Skeletal muscle satellite cell (primary cell): ENCODE results near the gene APOA5.
"Not testable (repeated sequence)": the region's sequence is repeated elsewhere in the genome, so short reads cannot be mapped to it uniquely, and the experiment has no call there.

Experiments
- H3K27me3 ChIP-seq: 2 replicates; pipeline ENCODE4 v1.7.0; 2013; ENCODE audit warnings: low read length; ENCODE audit not compliant: control insufficient read depth, insufficient read depth
- H3K36me3 ChIP-seq: 2 replicates; pipeline ENCODE4 v1.7.0; 2013; ENCODE audit warnings: mild to moderate bottlenecking, control low read depth, low read length; ENCODE audit not compliant: insufficient read depth
- H3K4me1 ChIP-seq: 2 replicates; pipeline ENCODE4 v1.7.0; 2013; ENCODE audit warnings: low read length; ENCODE audit not compliant: control insufficient read depth, insufficient read depth
- H3K4me2 ChIP-seq: 2 replicates; pipeline ENCODE4 v1.7.0; 2013; ENCODE audit warnings: mild to moderate bottlenecking, low read length
- H3K4me3 ChIP-seq: 2 replicates; pipeline ENCODE4 v1.7.0; 2013; ENCODE audit warnings: low read length
- H3K9ac ChIP-seq: 2 replicates; pipeline ENCODE4 v1.7.0; 2013; ENCODE audit warnings: mild to moderate bottlenecking, low read depth, low read length, moderate library complexity
- H3K9me3 ChIP-seq: replicated peaks from 2 replicates; pipeline ENCODE4 v1.7.0; 2013; ENCODE audit warnings: mild to moderate bottlenecking, control low read depth, low read length

Gene APOA5

DNA sequence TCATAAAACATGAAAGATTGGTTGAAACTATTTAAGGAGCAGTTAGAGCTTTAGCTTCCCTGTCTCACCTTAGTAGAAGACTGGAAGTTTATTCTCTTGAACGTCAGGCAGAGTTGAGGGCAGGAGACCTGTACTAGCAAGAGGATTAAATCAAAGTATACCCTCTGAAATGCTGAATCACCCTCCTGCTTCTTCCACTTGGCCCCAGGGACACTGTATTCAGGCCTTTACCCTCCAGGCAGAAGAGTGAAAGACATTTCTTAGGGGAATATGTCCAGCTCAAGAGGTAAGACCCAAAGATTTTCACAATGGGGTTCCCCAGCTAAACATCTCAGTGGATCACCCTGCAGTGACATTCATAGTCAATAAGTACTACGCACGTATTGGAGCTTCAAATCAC, 19.5 kb upstream of the APOA5 start:
- Histone ChIP-seq H3K36me3 (no peaks in the 10 kb centered on the region), H3K4me2 (no peak overlapping the region), H3K4me3 (no peak overlapping the region), H3K9ac (no peak overlapping the region), H3K9me3 (no peaks in the 10 kb centered on the region), H3K4me1 (peaks cover 26% of the 10 kb centered on the region), H3K27me3 (no peaks in the 10 kb centered on the region)

DNA sequence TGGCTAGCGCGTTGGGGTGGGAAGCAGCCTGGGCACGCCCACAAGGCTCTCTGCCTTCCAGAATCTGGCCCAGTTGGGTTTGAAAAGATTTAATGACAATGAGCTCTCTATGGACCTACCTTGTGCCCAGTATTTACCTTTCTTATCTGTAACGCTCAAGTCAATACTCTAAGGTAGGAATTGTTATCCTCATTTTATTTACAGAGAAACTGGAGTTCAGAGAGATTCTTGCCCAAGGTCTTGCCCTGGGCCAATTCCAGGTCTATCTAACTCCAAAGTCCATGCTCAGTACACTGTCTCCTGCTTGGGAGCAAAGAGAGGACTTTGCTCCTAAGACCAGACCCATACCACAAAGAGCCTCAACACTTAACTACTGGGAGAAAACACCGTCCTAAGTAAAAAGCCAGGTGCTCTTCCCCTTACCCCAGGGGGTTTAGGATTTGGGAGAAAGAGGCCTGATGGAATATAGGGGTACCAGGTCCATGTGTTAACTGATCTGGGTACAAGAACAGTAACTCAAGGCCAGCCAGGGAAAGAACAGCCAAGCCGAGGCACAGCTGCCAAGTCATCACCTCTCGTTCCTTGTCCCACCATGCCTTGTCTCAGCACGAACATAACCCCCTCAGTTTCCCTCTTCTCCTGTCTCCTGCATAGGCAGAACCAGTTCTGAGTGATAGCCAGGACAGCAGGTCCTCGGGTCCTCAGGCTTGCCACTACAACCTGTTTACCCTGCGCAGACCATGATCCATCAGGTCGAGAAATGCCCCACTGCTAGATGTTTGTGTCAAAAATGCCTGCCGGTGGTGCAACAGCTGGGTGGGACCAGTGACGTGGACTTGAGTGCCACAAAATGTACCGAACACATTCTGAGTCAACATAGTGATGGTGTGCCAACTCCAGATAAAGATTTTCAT, 16.8 kb upstream of the APOA5 start:
- no peaks in the 10 kb centered on the region for H3K9me3 ChIP-seq
- no peaks in the 10 kb centered on the region for H3K36me3 ChIP-seq
- no peaks in the 10 kb centered on the region for H3K27me3 ChIP-seq
- H3K4me2 ChIP-seq, result peak overlapping the region; percentile 68
- H3K4me1 ChIP-seq, result peaks cover 26% of the 10 kb centered on the region
- peak overlapping the region; percentile 49 for H3K4me3 ChIP-seq
- H3K9ac ChIP-seq, result peak overlapping the region; percentile 80

DNA sequence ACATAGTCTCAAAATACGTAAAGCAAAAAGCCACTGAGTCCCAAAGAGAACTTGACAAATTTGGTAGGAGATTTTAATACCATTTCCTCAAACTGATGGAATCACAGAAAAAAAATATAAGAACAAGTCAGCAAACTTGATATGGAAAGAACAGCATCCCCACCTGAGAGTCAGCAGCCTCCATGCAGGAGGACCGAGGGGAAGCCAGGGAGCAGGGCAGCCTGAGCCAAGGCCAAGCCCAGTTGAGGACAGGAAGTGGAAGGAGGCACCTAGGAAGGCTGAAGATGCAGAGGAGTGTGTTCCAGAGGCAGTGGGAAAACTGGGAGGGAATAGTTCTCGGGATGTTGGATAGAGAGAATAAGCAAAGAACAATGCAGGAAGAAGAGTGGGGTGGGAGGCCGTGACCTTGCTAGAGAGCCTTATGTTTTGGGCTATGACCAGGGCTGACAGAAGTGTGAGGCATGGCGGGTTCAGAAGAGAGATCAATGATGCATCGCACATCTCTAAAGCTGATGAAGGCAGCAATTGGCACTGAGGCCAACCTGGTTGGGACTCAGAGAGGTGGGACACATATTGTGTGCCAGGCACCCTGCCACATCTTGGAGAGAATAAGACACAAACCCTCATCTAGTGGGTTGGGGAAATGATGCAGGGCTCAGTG, 16.1 kb upstream of the APOA5 start:
- H3K9me3 ChIP-seq, result no peaks in the 10 kb centered on the region
- no peak overlapping the region for H3K4me3 ChIP-seq
- H3K27me3 ChIP-seq, result no peaks in the 10 kb centered on the region
- H3K36me3 ChIP-seq, result no peaks in the 10 kb centered on the region
- H3K4me1 ChIP-seq, result peaks cover 26% of the 10 kb centered on the region
- H3K4me2 ChIP-seq, result no peak overlapping the region
- peak overlapping the region; percentile 80 for H3K9ac ChIP-seq

DNA sequence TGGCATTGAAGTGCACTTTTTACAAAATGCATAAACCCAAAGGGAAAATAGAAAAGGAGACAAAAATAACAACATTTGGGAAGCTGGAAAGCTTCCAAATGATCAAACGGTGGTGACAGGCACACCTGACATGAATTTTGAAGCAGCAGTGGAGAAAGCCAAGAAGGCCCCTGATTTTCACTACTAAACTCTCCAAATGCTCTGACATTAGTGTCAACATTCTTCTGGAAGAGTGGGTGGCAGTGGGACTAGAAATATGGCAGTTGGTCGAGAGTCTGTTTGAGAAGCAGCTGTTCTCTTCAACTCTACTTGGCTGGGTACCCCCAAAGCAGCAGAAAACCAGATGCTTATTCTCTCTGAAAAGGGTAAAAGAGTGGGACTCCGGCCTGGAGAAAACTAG, 12.3 kb upstream of the APOA5 start:
- no peaks in the 10 kb centered on the region for H3K36me3 ChIP-seq
- H3K9ac ChIP-seq, result no peak overlapping the region
- peaks cover 14% of the 10 kb centered on the region for H3K4me1 ChIP-seq
- H3K4me3 ChIP-seq, result no peak overlapping the region
- H3K4me2 ChIP-seq, result no peak overlapping the region
- peaks cover 3% of the 10 kb centered on the region for H3K27me3 ChIP-seq
- H3K9me3 ChIP-seq, result no peaks in the 10 kb centered on the region

DNA sequence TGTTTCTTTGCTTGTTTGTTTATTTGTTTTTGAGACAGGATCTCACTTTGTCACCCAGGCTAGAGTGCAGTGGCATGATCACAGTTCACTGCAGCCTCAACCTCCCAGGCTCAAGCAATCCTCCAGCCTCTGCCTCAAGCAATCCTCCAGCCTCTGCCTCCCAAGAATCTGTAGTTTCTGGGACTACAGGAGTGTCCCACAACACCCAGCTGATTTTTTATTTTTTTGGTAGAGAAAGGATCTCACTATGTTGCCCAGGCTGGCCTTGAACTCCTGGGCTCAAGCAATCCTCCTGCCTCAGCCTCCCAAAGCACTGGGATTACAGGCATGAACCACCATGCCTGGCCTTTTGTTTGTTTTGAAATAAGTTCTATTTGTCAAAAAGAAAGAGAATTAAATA, 10.0 kb upstream of the APOA5 start:
- H3K4me2 ChIP-seq, H3K4me1 ChIP-seq, H3K9ac ChIP-seq, H3K4me3 ChIP-seq, H3K27me3 ChIP-seq, H3K36me3 ChIP-seq, H3K9me3 ChIP-seq: not testable (repeated sequence)

DNA sequence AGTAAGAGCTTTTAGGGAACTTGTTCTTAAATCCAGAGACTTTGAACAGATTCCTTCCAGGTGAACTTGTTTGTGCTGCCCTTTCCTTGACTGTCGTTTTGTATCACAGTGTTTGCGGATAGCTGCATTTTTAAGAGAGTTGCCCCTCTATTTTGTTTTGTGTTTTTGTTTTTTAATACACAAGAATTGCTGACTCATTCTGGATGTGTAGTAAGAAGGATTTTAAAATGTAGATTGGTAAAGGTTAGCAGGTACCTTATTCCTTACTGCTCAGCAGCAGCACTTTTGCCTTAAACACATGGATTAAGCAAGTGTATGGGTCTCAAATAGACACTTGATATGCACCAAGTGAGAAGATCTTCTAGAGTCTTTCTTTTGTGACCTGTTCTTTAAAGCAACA, 8.9 kb upstream of the APOA5 start:
- H3K4me2 ChIP-seq, result no peak overlapping the region
- H3K9ac ChIP-seq, result no peak overlapping the region
- peaks cover 3% of the 10 kb centered on the region for H3K27me3 ChIP-seq

DNA sequence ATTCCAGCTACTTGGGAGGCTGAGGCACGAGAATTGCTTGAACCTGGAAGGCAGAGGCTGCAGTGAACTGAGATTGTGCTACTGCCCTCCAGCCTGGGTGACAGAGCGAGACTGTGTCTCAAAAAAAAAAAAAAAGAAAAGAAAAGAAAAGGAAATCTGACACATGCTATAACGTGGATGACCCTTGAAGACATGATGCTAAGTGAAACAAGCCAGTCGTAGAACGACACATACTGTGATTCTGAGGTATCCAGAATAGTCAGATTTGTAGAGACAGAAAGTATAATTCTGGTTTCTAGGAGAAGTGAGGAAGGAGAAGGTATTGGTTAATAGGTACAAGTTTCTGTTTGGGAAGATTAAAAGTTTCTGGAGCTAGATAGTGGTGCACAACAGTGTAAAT, 6.7 kb upstream of the APOA5 start:
- Histone ChIP-seq H3K9ac (no peak overlapping the region), H3K9me3 (no peaks in the 10 kb centered on the region), H3K27me3 (peaks cover 3% of the 10 kb centered on the region), H3K36me3 (no peaks in the 10 kb centered on the region), H3K4me2 (no peak overlapping the region), H3K4me3 (no peak overlapping the region), H3K4me1 (peaks cover 6% of the 10 kb centered on the region)

More for the DNA sequence above, 8.9 kb upstream of the APOA5 start:
- Histone ChIP-seq H3K4me1 (no peaks in the 10 kb centered on the region), H3K36me3 (no peaks in the 10 kb centered on the region), H3K9me3 (no peaks in the 10 kb centered on the region), H3K4me3 (no peak overlapping the region)

DNA sequence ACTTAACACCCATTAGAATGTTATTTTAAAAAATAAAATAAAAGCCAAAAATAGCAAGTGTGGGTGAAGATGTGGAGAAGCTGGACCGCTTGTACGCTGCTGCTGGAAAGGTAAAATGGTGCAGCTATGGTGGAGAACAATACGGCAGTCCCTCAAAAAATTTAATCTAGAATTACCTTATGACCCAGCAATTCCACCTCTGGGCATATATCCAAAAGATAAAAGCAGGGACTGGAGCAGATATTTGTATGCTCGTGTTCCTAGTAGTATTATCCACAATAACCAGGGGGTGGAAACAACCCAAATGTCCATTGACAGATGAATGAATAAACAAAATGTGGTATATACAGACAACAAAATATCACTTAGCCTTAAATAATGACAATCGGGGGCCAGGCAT, 6.1 kb upstream of the APOA5 start:
- Histone ChIP-seq H3K27me3 (peaks cover 3% of the 10 kb centered on the region), H3K4me2 (no peak overlapping the region), H3K36me3 (no peaks in the 10 kb centered on the region), H3K4me3 (no peak overlapping the region), H3K9me3 (no peaks in the 10 kb centered on the region), H3K9ac (no peak overlapping the region), H3K4me1 (peaks cover 10% of the 10 kb centered on the region)

DNA sequence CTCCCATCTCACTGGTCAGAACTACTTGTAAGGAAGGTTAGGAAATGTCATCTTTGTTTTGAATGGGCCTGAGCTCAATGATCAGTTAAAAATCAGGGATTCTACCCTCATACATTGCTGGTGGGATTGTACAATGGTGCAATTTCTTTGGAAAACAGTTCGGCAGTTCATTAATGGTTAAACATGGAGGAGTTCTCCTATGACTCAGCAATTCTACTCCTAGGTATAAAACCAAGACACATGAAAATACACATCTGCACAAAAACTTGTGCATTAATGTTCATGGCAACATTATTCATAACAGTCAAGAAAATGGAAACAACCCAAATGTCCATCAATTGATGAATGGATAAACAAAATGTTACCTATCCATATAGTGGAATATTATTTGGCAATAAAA, 4.9 kb upstream of the APOA5 start:
- Histone ChIP-seq H3K9me3 (no peaks in the 10 kb centered on the region), H3K4me3 (no peak overlapping the region), H3K4me2 (no peak overlapping the region), H3K4me1 (peaks cover 23% of the 10 kb centered on the region), H3K36me3 (no peaks in the 10 kb centered on the region), H3K27me3 (peaks cover 3% of the 10 kb centered on the region), H3K9ac (no peak overlapping the region)

DNA sequence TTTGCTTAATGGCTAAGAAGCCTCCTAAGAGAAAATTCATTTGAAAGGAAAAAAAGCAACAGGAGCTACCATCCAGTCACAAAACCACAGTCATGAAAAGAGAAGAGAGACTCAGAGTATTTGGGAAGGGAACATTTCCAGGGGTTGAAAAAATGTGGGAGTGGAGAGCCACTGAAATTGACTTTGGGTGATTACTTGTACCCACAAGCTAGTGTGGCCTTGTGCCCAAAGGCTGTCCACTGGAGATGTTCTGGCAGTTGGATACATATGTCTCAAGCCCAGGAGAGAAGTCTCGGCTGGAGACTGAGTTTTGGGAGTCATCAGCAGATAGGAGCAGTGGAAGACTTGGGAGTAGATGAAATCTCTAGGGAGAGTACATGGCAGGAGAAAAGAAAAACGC, 3.2 kb upstream of the APOA5 start:
- H3K9me3 ChIP-seq, result no peaks in the 10 kb centered on the region
- H3K9ac ChIP-seq, result no peak overlapping the region
- H3K4me3 ChIP-seq, result no peak overlapping the region
- H3K36me3 ChIP-seq, result no peaks in the 10 kb centered on the region
- H3K4me1 ChIP-seq, result peaks cover 31% of the 10 kb centered on the region
- no peak overlapping the region for H3K4me2 ChIP-seq
- H3K27me3 ChIP-seq, result no peaks in the 10 kb centered on the region

DNA sequence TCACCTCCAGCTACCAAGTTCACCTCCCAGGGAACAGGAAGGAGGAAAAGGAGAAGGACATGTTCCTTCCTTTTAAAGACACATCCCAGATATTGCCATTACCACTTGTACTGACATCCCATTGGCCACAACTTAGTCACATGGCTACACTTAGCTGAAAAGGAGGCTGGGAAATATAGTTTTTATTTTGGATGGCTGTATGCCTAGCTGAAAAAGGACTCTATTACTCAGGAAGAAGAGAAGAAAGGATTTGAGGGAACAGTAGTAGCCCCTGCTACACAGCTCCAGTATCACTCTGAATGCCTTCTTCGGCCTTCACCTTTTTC, 2.1 kb upstream of the APOA5 start:
- no peaks in the 10 kb centered on the region for H3K36me3 ChIP-seq
- H3K9me3 ChIP-seq, result no peaks in the 10 kb centered on the region
- H3K4me1 ChIP-seq, result peaks cover 31% of the 10 kb centered on the region
- no peak overlapping the region for H3K9ac ChIP-seq
- no peaks in the 10 kb centered on the region for H3K27me3 ChIP-seq
- H3K4me3 ChIP-seq, result no peak overlapping the region
- H3K4me2 ChIP-seq, result no peak overlapping the region
